ENCODE data around the gene GATA1. TPM values are rescaled to one million over a fixed set of nuclear protein-coding genes. Genes with fewer than 3 reads are reported as not detected.

Gene GATA1
- total RNA-seq, 2 donors from 2014 or later, result 0.20 TPM; not detected in 1

DNA sequence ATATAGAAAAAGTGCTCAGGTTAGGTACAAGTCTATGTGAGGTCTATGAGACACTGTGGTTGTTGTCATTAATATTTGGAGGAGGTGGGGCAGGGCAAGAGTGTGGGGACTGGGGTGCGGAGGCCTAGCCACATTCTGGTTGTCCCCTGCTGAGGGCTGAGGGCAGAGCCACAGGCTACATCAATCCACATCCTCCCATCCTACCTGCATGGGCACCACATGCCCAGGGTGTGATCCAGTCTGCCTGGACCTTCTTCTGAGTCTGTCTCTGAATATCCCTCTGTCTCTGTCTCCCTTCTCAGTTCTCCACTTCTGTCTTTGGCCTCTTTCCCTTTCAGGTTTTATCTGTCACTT, 1.2 kb upstream of the GATA1 start:
- H3K9me3 ChIP-seq, result no peaks in the 10 kb centered on the region
- no peaks in the 10 kb centered on the region for H3K27me3 ChIP-seq
- H3K27ac ChIP-seq, result no peak overlapping the region
- TF ChIP-seq, protein P1, sequence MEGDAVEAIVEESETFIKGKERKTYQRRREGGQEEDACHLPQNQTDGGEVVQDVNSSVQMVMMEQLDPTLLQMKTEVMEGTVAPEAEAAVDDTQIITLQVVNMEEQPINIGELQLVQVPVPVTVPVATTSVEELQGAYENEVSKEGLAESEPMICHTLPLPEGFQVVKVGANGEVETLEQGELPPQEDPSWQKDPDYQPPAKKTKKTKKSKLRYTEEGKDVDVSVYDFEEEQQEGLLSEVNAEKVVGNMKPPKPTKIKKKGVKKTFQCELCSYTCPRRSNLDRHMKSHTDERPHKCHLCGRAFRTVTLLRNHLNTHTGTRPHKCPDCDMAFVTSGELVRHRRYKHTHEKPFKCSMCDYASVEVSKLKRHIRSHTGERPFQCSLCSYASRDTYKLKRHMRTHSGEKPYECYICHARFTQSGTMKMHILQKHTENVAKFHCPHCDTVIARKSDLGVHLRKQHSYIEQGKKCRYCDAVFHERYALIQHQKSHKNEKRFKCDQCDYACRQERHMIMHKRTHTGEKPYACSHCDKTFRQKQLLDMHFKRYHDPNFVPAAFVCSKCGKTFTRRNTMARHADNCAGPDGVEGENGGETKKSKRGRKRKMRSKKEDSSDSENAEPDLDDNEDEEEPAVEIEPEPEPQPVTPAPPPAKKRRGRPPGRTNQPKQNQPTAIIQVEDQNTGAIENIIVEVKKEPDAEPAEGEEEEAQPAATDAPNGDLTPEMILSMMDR (IDR thresholded peaks at IDR 0.05), result no peak
- H3K36me3 ChIP-seq, result no peaks in the 10 kb centered on the region
- H3K4me1 ChIP-seq, result no peaks in the 10 kb centered on the region
- no peak overlapping the region for H3K4me3 ChIP-seq
- DNase-seq (ENCODE audit: low spot score), result no peak

DNA sequence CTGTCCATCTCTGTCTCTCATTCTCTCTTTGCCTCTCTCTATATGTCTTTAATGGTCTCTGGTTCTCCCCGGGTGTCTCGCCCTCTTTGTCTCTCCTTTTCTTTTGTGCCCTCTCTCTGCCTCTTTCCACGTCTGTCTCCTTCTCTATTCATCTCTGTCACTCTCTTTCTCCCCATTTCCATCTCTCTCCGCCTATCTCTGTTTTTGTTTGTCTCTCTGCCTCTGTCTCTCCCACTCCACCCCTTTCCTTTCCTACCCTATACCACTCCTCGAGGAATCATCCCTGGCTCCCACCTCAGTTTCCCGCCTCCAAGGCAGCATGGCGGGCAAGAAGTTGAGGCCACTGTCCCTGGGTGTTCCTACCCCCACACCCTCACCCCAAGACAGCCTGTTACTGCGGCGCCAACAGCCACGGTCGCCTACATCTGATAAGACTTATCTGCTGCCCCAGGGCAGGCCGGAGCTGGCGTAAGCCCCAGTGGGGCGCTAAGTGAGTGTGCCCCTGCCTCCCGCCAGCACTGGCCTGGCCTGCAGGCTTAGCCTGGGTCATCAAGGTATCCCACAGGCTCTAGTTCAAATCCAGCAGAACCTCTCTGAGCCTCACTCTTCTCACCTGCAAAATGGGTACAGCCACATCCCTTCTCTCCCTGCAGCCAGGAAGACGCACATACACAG, 713 bp upstream of the GATA1 start:
- H3K27ac ChIP-seq, result no peak overlapping the region
- H3K27me3 ChIP-seq, result no peaks in the 10 kb centered on the region
- no peak for DNase-seq (ENCODE audit: low spot score)
- no peaks in the 10 kb centered on the region for H3K9me3 ChIP-seq
- H3K4me1 ChIP-seq, result no peaks in the 10 kb centered on the region
- no peaks in the 10 kb centered on the region for H3K36me3 ChIP-seq
- TF ChIP-seq, protein P1 (IDR thresholded peaks at IDR 0.05), result no peak
- H3K4me3 ChIP-seq, result no peak overlapping the region

DNA sequence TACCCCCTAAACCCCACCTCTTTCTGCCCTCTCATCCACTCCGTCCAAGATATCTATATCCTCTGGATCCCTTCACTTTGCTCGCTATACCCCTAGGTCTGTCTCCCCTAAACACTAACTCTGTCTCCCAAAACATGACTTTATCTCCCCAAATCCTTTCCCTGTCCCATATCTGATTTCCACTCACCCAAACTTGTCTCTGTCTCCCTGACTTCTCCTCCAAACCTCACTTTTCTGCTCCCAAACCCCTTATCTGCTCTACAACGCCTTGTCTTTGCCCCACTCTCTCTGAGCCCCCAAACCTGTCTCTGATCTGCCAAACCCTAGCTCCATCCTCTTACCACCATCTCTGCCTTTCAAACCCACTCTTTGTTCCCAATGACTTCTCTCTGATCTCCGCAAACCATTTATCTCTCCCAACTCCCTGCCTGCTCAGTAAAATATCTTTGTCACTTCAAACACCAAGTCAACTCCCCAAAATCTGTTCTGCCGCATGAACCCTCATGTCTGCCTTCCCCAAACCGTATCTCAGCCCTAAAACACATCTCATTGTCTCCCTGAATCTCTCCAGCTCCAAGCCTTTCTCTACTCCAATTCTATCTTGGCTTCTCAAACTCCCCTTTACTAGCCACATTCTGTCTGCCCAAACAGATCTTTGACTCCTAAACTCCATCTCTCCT, 575 bp downstream of the GATA1 start:
- H3K27ac ChIP-seq, result no peak overlapping the region

DNA sequence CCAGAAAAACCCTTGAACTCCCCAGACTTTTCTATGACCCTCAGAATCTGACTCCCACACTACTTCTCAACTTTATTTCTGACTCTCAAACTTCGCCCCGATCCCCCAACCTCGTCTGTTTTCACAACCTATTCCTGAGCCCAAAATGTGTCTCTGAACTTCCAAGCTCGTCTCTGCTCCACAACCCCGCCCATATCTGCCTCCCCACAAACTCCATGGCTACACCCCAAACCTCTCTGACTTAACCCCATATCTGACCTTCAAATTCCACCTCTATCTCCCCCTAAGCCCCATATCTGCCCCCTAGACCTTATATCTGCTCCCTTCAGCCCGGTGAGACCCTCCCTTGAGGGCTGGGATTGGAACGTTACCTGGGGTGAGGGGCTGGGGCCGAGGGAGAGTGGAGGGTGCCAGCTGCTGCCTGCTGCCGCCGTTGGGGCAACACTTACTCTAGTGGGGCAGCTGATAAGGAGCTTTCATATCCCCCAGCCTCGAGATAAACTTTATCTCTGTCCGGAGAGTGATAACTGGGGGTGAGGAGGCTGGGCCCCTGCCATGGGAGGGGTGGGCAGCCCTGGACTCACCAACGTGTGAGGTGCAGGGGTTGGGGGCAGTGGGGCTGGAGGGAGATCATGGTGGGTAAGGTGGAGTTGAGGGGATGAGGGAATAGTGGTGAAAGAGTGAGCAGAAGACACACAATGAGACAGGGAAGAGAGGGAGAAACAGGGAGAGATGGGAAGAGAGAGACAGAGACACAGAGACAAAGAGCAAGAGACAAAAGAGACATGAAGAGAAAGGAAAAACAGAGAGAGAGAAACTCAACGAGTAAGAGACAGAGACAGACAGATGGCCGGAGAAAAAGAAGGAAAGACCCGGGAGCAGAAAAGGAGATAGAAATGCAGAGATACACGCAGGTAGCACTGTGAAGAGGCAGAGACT, 1.4 kb downstream of the GATA1 start:
- Histone ChIP-seq H3K4me3 (no peak overlapping the region), H3K4me1 (no peaks in the 10 kb centered on the region), H3K27ac (no peak overlapping the region), H3K27me3 (no peaks in the 10 kb centered on the region), H3K9me3 (no peaks in the 10 kb centered on the region), H3K36me3 (no peaks in the 10 kb centered on the region)
- no peak for DNase-seq (ENCODE audit: low spot score)
- TF ChIP-seq, protein P1 (IDR thresholded peaks at IDR 0.05), result no peak

More for the DNA sequence above, 575 bp downstream of the GATA1 start:
- Histone ChIP-seq H3K27me3 (no peaks in the 10 kb centered on the region), H3K9me3 (no peaks in the 10 kb centered on the region), H3K4me3 (no peak overlapping the region), H3K4me1 (no peaks in the 10 kb centered on the region), H3K36me3 (no peaks in the 10 kb centered on the region)
- DNase-seq (ENCODE audit: low spot score), result no peak
- TF ChIP-seq, protein P1 (IDR thresholded peaks at IDR 0.05), result no peak

DNA sequence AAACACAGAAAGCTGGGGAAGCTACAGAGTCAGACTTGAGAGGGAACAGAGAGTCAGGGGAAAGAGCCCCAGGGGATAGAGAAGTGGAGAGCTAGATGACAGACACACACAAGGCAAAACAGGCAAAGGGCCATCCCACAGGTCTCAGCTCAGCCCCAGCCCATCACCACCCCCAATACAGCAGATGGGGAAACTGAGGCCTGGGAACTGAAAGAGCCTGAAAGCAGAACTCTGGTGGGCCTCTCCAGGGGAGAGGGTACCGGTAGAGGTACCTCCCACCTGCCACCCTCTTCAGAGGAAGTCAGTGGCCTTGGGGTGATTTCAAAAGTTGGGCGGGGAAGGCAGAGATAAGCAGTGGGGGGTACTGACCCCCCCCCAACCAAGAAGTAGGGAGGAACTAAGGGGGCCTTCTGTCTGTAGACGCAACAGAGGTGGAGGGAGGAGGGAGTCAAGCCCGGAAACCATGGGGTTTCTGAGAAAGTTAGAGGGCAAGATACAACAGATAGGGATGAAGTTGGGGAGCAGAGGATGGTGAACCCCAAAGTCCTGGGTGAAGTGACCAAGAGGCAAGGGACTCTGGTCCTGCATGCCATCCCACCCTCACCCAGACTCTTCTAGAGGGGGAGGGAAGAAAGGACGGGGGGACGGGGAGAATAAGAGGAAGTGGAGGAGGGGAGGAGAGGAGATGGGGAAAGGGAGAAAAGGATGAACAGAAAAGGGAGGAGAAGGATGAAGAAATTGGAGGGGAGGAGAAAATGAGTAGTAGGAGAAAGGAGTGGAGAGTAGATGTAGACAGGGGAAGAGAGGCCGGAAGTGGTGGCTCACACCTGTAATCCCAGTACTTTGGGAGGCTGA, 3.2 kb downstream of the GATA1 start:
- H3K9me3 ChIP-seq, result no peaks in the 10 kb centered on the region
- TF ChIP-seq, protein P1 (IDR thresholded peaks at IDR 0.05), result no peak
- no peak overlapping the region for H3K27ac ChIP-seq
- no peaks in the 10 kb centered on the region for H3K36me3 ChIP-seq
- no peaks in the 10 kb centered on the region for H3K4me1 ChIP-seq
- DNase-seq (ENCODE audit: low spot score), result no peak
- H3K4me3 ChIP-seq, result no peak overlapping the region
- H3K27me3 ChIP-seq, result no peaks in the 10 kb centered on the region

Data from right atrium auricular region (tissue), 2 donors.